IMR-90 (cell line): Measurements from ENCODE around the gene PLXNA1. TPM values are rescaled to one million over a fixed set of nuclear protein-coding genes. Genes with fewer than 3 reads are reported as not detected.

Source experiments
- ATAC-seq: fragments of 200-7000 bp; cut with Tn5 transposase; 2 replicates; pipeline ENCODE4 v1.9.1; 2020; ENCODE audit warnings: low read depth, mild to moderate bottlenecking, moderate library complexity
- BruUV-seq: library from RNA; stranded (reverse); fragments of 400-500 nt; replicated peaks from 2 replicates; lab custom pipeline; 2021; lab: Mats Ljungman, UMichigan
- CTCF ChIA-PET: fragments of 300-600 bp; formaldehyde crosslinking; extraction: SDS; loops from one replicate; lab custom pipeline; 2021; ENCODE audit warnings: antibody characterized with exemption; lab: Yijun Ruan, JAX
- POLR2A ChIA-PET: fragments of 300-600 bp; sonication (Branson Sonifier 250); formaldehyde crosslinking; loops from one replicate; lab custom pipeline; 2022; ENCODE audit warnings: antibody characterized with exemption; ENCODE audit not compliant: unreplicated experiment; lab: Charles Lee
- DNase-seq: peaks from one replicate; pipeline ENCODE4 v3.0.0; 2013
- H2AFZ ChIP-seq: replicated peaks from 2 replicates; pipeline ENCODE3; 2013; ENCODE audit warnings: low read length, mild to moderate bottlenecking; ENCODE audit not compliant: poor library complexity
- H2AK5ac ChIP-seq: 2 replicates; pipeline ENCODE4 v1.6.1; 2013; ENCODE audit warnings: low read depth, low read length, inconsistent platforms
- H2AK9ac ChIP-seq: replicated peaks from 2 replicates; pipeline ENCODE3; 2013; ENCODE audit warnings: mild to moderate bottlenecking, low read depth, low read length, moderate library complexity; ENCODE audit not compliant: poor library complexity
- H2BK120ac ChIP-seq: 2 replicates; pipeline ENCODE4 v1.6.1; 2013; ENCODE audit warnings: low read depth, low read length, inconsistent platforms
- H2BK15ac ChIP-seq: 3 replicates; pipeline ENCODE4 v1.6.1; 2013; ENCODE audit warnings: low read depth, low read length, inconsistent platforms
- H2BK20ac ChIP-seq: 2 replicates; pipeline ENCODE4 v1.6.1; 2013; ENCODE audit warnings: low read depth, mild to moderate bottlenecking, inconsistent platforms, low read length, moderate library complexity
- H2BK5ac ChIP-seq: 2 replicates; pipeline ENCODE4 v1.6.1; 2013; ENCODE audit warnings: mild to moderate bottlenecking, low read depth, low read length, inconsistent platforms; ENCODE audit not compliant: poor library complexity, severe bottlenecking
- H3K14ac ChIP-seq: replicated peaks from 2 replicates; pipeline ENCODE4 v1.6.1; 2013; ENCODE audit warnings: low read depth, low read length, inconsistent platforms
- H3K18ac ChIP-seq: 2 replicates; pipeline ENCODE4 v1.6.1; 2013; ENCODE audit warnings: low read depth, low read length, control low read depth
- H3K23ac ChIP-seq: 2 replicates; pipeline ENCODE4 v1.6.1; 2013; ENCODE audit warnings: low read depth, low read length, inconsistent platforms
- H3K27ac ChIP-seq: 2 replicates; pipeline ENCODE4 v1.5.1; 2013; ENCODE audit warnings: mild to moderate bottlenecking, control low read depth, low read length; ENCODE audit not compliant: insufficient read depth
- H3K27me3 ChIP-seq: 2 replicates; pipeline ENCODE4 v1.6.1; 2013; ENCODE audit warnings: low read length; ENCODE audit not compliant: control insufficient read depth, insufficient read depth
- H3K36me3 ChIP-seq: 2 replicates; pipeline ENCODE4 v1.6.1; 2013; ENCODE audit warnings: low read length, mixed read lengths; ENCODE audit not compliant: control insufficient read depth, insufficient read depth
- H3K4ac ChIP-seq: 2 replicates; pipeline ENCODE4 v1.6.1; 2013; ENCODE audit warnings: low read depth, low read length, inconsistent platforms
- H3K4me1 ChIP-seq: 2 replicates; pipeline ENCODE4 v1.6.1; 2013; ENCODE audit warnings: low read length, mixed read lengths; ENCODE audit not compliant: control insufficient read depth, insufficient read depth
- H3K4me2 ChIP-seq: 2 replicates; pipeline ENCODE4 v1.6.1; 2013; ENCODE audit warnings: low read depth, mild to moderate bottlenecking, control low read depth, low read length, moderate library complexity
- H3K4me3 ChIP-seq: 2 replicates; pipeline ENCODE4 v1.5.1; 2013; ENCODE audit warnings: low read depth, mild to moderate bottlenecking, control low read depth, low read length, moderate library complexity; ENCODE audit not compliant: insufficient read depth
- H3K56ac ChIP-seq: 2 replicates; pipeline ENCODE4 v1.6.1; 2013; ENCODE audit warnings: low read length, inconsistent platforms; ENCODE audit not compliant: insufficient read depth; ENCODE audit errors: extremely low read depth
- H3K79me1 ChIP-seq, 2 experiments: 2 replicates each; pipeline ENCODE4 v1.6.1; 2013; ENCODE audit warnings: low read length in 2 of 2, inconsistent platforms in 1 of 2, low read depth in 1 of 2
- H3K9ac ChIP-seq: 2 replicates; pipeline ENCODE4 v1.6.1; 2013; ENCODE audit warnings: low read depth, low read length, control low read depth
- H3K9me1 ChIP-seq: 2 replicates; pipeline ENCODE4 v1.6.1; 2013; ENCODE audit warnings: low read length, inconsistent platforms; ENCODE audit not compliant: insufficient read depth
- H3K9me3 ChIP-seq: 2 replicates; pipeline ENCODE4 v1.6.1; 2013; ENCODE audit warnings: low read length; ENCODE audit not compliant: control insufficient read depth, insufficient read depth
- H4K20me1 ChIP-seq: 2 replicates; pipeline ENCODE4 v1.6.1; 2013; ENCODE audit warnings: low read length, inconsistent platforms; ENCODE audit not compliant: insufficient read depth
- H4K5ac ChIP-seq: 2 replicates; pipeline ENCODE4 v1.6.1; 2013; ENCODE audit warnings: mild to moderate bottlenecking, low read depth, low read length, control low read depth
- H4K8ac ChIP-seq, 2 experiments: 2 replicates each; pipeline ENCODE4 v1.6.1; 2013; ENCODE audit warnings: low read depth in 2 of 2, low read length in 2 of 2, control low read depth in 1 of 2, inconsistent platforms in 1 of 2
- H4K91ac ChIP-seq: 2 replicates; pipeline ENCODE4 v1.6.1; 2013; ENCODE audit warnings: low read depth, low read length, inconsistent platforms; ENCODE audit not compliant: insufficient read depth
- CHD1 ChIP-seq: IDR thresholded peaks from 2 replicates; pipeline ENCODE4 v1.6.1; 2012; ENCODE audit warnings: low read depth, low read length, improper control_type of control experiment
- WGBS, 2 experiments: methylation state at CpG; one replicate each; pipeline versions ENCODE4 v1.1.5 to v1.1.7; 2013; ENCODE audit warnings: missing lambda C conversion rate in 2 of 2; ENCODE audit not compliant: insufficient read length in 1 of 2; ENCODE audit errors: extremely low coverage in 2 of 2; 5-methylcytosine and 5-hydroxymethylcytosine counted together
- dilution Hi-C: fragments of 300-500 bp; cut with HindIII; formaldehyde crosslinking; loops from one replicate; pipeline ENCODE4 v1.14.3; 2018; ENCODE audit warnings: low sequenced_read_pairs; ENCODE audit not compliant: unreplicated experiment
- in situ Hi-C: fragments of 300-500 bp; cut with MboI; formaldehyde crosslinking; loops from 3 replicates; pipeline ENCODE4 v1.14.3; 2019; ENCODE audit warnings: low sequenced_read_pairs, inconsistent platforms, mixed read lengths
- intact Hi-C: fragments of 100-400 bp; cut with micrococcal nuclease; formaldehyde crosslinking; loops from 2 replicates; pipeline ENCODE4 v1.10.0; 2022
- polyA plus RNA-seq, 3 experiments: library from polyadenylated mRNA; depleted of rRNA; stranded (reverse); fragments of >200 nt; gene quantifications; 2 replicates each; pipeline ENCODE4 v1.2.3, GENCODE V29; 2012; ENCODE audit warnings: low replicate concordance in 1 of 3
- total RNA-seq: library from RNA; depleted of rRNA; stranded (reverse); fragments of >200 nt; gene quantifications from 2 replicates; pipeline ENCODE4 v1.2.3, GENCODE V29; 2012

PLXNA1 gene
- total and polyA plus RNA-seq, 2 of the 4 experiments (the other 2 are of a cell fraction) = 13.6 to 49.4 TPM

GRCh38 chr3:127000761-127001160 lies 17.8 kb downstream of the PLXNA1 start:
- WGBS, 2 experiments = 100% methylated on average over 2 of the region's 12 CpGs; no CpG with 5 or more reads in 1 of the 2 experiments
- peak overlapping the region; percentile 35; the same call in 1 of the 2 replicates for H4K91ac ChIP-seq
- peaks cover 25% of the 10 kb centered on the region for H3K9me1 ChIP-seq
- intact Hi-C loops = loop anchor here (10.0 kb wide), 1 partner anchor 544 kb away; no protein-coding TSS in a partner anchor
- DNase-seq (no peak), ATAC-seq (no peak)
- peak overlapping the region; percentile 13 for H2AFZ ChIP-seq
- no peak overlapping the region for H3K18ac ChIP-seq
- H4K5ac ChIP-seq = no peak overlapping the region
- TF ChIP-seq CHD1 = no peak
- no peak overlapping the region for H2BK20ac ChIP-seq
- H3K27ac ChIP-seq = peak overlapping the region; percentile 89; the same call in 1 of the 2 replicates
- peaks cover 13% of the 10 kb centered on the region for H3K36me3 ChIP-seq
- peak overlapping the region; percentile 10 for H2BK5ac ChIP-seq
- dilution Hi-C loops = no loop called here
- H3K4me2 ChIP-seq = no peak overlapping the region
- H2BK15ac ChIP-seq = no peak overlapping the region; the same call in 2 of the 3 replicates
- H3K14ac ChIP-seq = no peak overlapping the region
- H2BK120ac ChIP-seq = no peak overlapping the region
- no peaks in the 10 kb centered on the region for H3K9me3 ChIP-seq
- peaks cover 33 to 66% of the 10 kb centered on the region in 2 experiments for H3K79me1 ChIP-seq
- in situ Hi-C loops = no loop called here
- no peak overlapping the region for H3K23ac ChIP-seq
- peak overlapping the region; percentile 97 for H3K4ac ChIP-seq
- no peaks in the 10 kb centered on the region for H3K27me3 ChIP-seq
- ChIA-PET CTCF (interaction anchor here (1.1 kb wide), 1 partner anchor 248 kb away, joined by 3 read pairs; no protein-coding TSS in a partner anchor), POLR2A (no interaction called here)
- H3K4me1 ChIP-seq = peaks cover 21% of the 10 kb centered on the region
- H2AK9ac ChIP-seq = no peak overlapping the region
- H4K8ac ChIP-seq = no peak overlapping the region
- H3K9ac ChIP-seq = no peak overlapping the region
- no TSS peak for BruUV-seq
- peaks cover 27% of the 10 kb centered on the region for H4K20me1 ChIP-seq
- peak overlapping the region; percentile 79; the same call in 1 of the 2 replicates for H2AK5ac ChIP-seq
- no peak overlapping the region for H3K56ac ChIP-seq
- H3K4me3 ChIP-seq = no peak overlapping the region
